ENCODE results near the gene ZNF143. TPM values are rescaled to one million over a fixed set of nuclear protein-coding genes. Genes with fewer than 3 reads are reported as not detected.

The ZNF143 gene
- total and polyA plus RNA-seq, 10 of the 15 experiments (the other 5 are each of a cell fraction or from before 2014, with no cell fraction given): 13.6 to 48.7 (median 19.4) TPM

GRCh38 chr11:9565822-9566560 is 105.2 kb downstream of the ZNF143 start:
- Histone ChIP-seq H4K20me1 (ENCODE audit: control insufficient read depth, insufficient read depth) (no peaks in the 10 kb centered on the region), H3K4me1 (ENCODE audit: control insufficient read depth, insufficient read depth, low read length) (peaks cover 21% of the 10 kb centered on the region)
- DNase-seq (ENCODE audit: low read depth, low spot score): peak; percentile 84
- peak; percentile 77; the same call in 1 of the 2 replicates for TF ChIP-seq RUNX3 (IDR thresholded peaks at IDR 0.05; ENCODE audit: low read length)
- peak; percentile 68 to 97 for TF ChIP-seq SRF (IDR thresholded peaks at IDR 0.05; ENCODE audit: low read depth in 2 of 2, low read length in 2 of 2)
- no peak for TF ChIP-seq CBX3 (IDR thresholded peaks at IDR 0.05; ENCODE audit: borderline replicate concordance, low read depth)
- TF ChIP-seq ATF2 (IDR thresholded peaks at IDR 0.05; ENCODE audit: low read length): peak; percentile 97
- no peak for TF ChIP-seq SIN3A (IDR thresholded peaks at IDR 0.05; ENCODE audit: low read depth, low read length)
- TF ChIP-seq, protein P1, sequence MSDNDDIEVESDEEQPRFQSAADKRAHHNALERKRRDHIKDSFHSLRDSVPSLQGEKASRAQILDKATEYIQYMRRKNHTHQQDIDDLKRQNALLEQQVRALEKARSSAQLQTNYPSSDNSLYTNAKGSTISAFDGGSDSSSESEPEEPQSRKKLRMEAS (IDR thresholded peaks at IDR 0.05; ENCODE audit: low read depth, low read length): no peak
- TF ChIP-seq IKZF1 (conservative IDR thresholded peaks at IDR 0.05): 0 out of 2 replicates have a peak, but pooled peaks have one; percentile 12
- no peak for TF ChIP-seq RAD51 (IDR thresholded peaks at IDR 0.05)
- no peak for TF ChIP-seq GABPA (IDR thresholded peaks at IDR 0.05; ENCODE audit: low read depth)
- TF ChIP-seq ZNF24 (IDR thresholded peaks at IDR 0.05): no peak
- TF ChIP-seq ESRRA (IDR thresholded peaks at IDR 0.05; ENCODE audit: low read length): no peak
- no peak for TF ChIP-seq SIX5 (IDR thresholded peaks at IDR 0.05; ENCODE audit: low read depth, low read length, severe bottlenecking)
- TF ChIP-seq NR2C1 (IDR thresholded peaks at IDR 0.05): no peak
- TF ChIP-seq CHD4 (IDR thresholded peaks at IDR 0.05): no peak
- TF ChIP-seq SMAD5 (IDR thresholded peaks at IDR 0.05; ENCODE audit: low read depth): no peak
- TF ChIP-seq SP1 (IDR thresholded peaks at IDR 0.05; ENCODE audit: low read depth, low read length): peak; percentile 39
- no peak for TF ChIP-seq MLLT1 (IDR thresholded peaks at IDR 0.05)
- no peak for TF ChIP-seq TARDBP (IDR thresholded peaks at IDR 0.05; ENCODE audit: borderline replicate concordance)
- no peak for TF ChIP-seq NFXL1 (IDR thresholded peaks at IDR 0.05; ENCODE audit: borderline replicate concordance)
- no peak for TF ChIP-seq HDAC2 (IDR thresholded peaks at IDR 0.05)

More at GRCh38 chr11:9565822-9566560, 105.2 kb downstream of the ZNF143 start:
- RAD21 ChIA-PET (ENCODE audit: unreplicated experiment): interaction anchor here (1.3 to 3.1 kb wide), 7 partner anchors 11 to 182 kb away, joined by 4 to 18 read pairs (median 8); no protein-coding TSS in a partner anchor
- no peaks in the 10 kb centered on the region for H3K79me2 ChIP-seq (ENCODE audit: control insufficient read depth, insufficient read depth, low read length)
- no peaks in the 10 kb centered on the region for H3K27me3 ChIP-seq (replicated peaks in 1 of 2; ENCODE audit: control insufficient read depth in 2 of 2, insufficient read depth in 2 of 2, low read length in 1 of 2)
- peak overlapping the region; percentile 54 for H3K27ac ChIP-seq (ENCODE audit: control insufficient read depth, insufficient read depth)
- in situ Hi-C loops (cut with MboI) (no loop called here), intact Hi-C loops (cut with micrococcal nuclease; ENCODE audit: unreplicated experiment) (loop anchor here (5.0 kb wide), 1 partner anchor 49 kb away; no protein-coding TSS in a partner anchor)
- no TSS peak for BruUV-seq (replicated peaks)
- CTCF ChIA-PET: interaction anchor here (0.6 to 2.1 kb wide), 8 partner anchors 9 to 396 kb away, joined by 3 to 17 read pairs (median 4); no protein-coding TSS in a partner anchor
- FAIRE-seq (peak; percentile 66), ATAC-seq (peak; percentile 93)
- H2AFZ ChIP-seq (ENCODE audit: control insufficient read depth, low read depth, low read length): peak overlapping the region; percentile 61
- H3K36me3 ChIP-seq (ENCODE audit: control insufficient read depth in 2 of 2, insufficient read depth in 2 of 2, low read length in 1 of 2): no peaks in the 10 kb centered on the region
- H3K9me3 ChIP-seq (replicated peaks; ENCODE audit: control insufficient read depth, insufficient read depth, low read length): peaks cover 2% of the 10 kb centered on the region
- SMC1A ChIA-PET (ENCODE audit: uncharacterized antibody, unreplicated experiment): interaction anchor here (0.6 to 6.1 kb wide), 7 partner anchors 11 to 961 kb away, joined by 3 to 35 read pairs (median 3); no protein-coding TSS in a partner anchor
- 1% methylated on average over 7 of the region's 7 CpGs for WGBS (ENCODE audit: insufficient coverage, insufficient replicate concordance, low lambda C conversion rate, missing lambda C conversion rate)
- H3K4me3 ChIP-seq: peak overlapping the region; percentile 17; the same call in 1 of the 2 replicates
- peak overlapping the region; percentile 66 for H3K4me2 ChIP-seq (ENCODE audit: control insufficient read depth, insufficient read depth)
- 0 out of 2 replicates have a peak overlapping the region, but pooled peaks have one; percentile 22 for H3K9ac ChIP-seq (ENCODE audit: control insufficient read depth, insufficient read depth, low read length)
- POLR2A ChIA-PET: interaction anchor here (0.5 to 2.4 kb wide), 6 partner anchors 11 to 752 kb away, joined by 3 to 17 read pairs (median 4); no protein-coding TSS in a partner anchor
